Mesenteric fat pad (tissue), 1 donor: ENCODE measurements around the gene UBE2S. TPM values are rescaled to one million over a fixed set of nuclear protein-coding genes. Genes with fewer than 3 reads are reported as not detected.
"Not testable (repeated sequence)": the region's sequence is repeated elsewhere in the genome, so short reads cannot be mapped to it uniquely, and the experiment has no call there.

Experiments used
- DNase-seq: peaks from one replicate; pipeline ENCODE4 v3.0.0-alpha.2; 2020; ENCODE audit warnings: low spot score
- total RNA-seq: library from RNA; stranded (reverse); fragmentation: NEBNext Ultra II Directional; extraction: Animal tissue kit (Norgen Biotek cat#: 25700); gene quantifications from one replicate; pipeline ENCODE4 v1.2.1, GENCODE V29; 2021
- donor health status: DM: yes; HTN: yes; CAD: no.

UBE2S gene
- total RNA-seq, 1 donor from 2014 or later: 24.2 TPM

DNA sequence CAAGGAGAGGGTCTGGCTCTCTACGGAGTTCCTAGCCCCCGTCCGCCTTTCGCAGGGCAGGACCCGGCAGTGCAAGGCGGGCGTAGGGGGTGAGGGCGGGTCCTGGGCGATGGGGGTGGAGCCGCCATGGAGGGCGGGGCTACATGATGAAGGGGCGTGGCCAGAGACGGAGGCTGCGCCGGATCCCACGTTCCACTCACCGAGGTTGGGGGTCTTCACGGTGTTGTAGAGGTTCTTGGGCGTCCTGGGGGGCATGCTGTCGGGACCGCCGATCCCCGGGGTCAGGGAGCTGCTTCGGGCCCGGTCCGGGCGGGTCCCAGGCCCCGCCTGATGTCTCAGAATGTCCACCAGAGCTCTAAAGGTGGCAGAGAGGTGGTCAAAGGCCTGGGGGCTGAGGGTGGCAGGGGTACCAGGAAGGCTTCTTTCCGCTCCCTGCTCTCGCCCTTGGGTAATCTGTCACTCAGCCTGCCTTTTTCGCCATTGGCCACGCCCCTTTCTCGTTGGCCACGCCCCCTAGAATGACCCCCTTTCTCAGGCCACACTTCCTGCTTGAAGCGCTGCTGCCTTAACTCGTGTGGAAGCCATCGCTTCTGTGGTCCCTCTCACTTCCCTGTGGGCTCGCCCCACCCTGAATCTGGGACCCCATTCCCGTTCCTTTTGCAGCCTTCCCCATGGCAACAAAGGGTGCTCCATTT lies 33.0 kb upstream of the UBE2S start:
- DNase-seq: no peak

DNA sequence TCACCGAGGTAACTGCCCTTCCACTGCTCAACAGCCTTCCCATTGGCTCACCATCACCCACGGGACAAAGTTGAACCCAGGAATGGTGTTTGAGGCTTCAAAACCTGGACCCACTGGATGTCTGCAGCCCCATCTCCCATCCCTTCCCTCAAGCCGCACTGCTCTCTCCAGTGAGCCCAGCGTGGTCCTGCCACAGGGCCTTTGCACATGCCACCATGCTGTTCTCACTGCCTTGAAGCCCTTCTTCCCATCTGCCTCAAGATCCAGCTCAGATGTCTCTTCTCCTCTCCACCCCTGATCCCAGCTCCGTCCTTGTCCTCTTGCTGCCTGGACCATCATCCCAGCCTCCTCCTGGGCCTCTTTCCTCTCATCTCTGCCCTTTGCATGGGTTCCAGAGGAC lies 31.5 kb upstream of the UBE2S start:
- DNase-seq: no peak

DNA sequence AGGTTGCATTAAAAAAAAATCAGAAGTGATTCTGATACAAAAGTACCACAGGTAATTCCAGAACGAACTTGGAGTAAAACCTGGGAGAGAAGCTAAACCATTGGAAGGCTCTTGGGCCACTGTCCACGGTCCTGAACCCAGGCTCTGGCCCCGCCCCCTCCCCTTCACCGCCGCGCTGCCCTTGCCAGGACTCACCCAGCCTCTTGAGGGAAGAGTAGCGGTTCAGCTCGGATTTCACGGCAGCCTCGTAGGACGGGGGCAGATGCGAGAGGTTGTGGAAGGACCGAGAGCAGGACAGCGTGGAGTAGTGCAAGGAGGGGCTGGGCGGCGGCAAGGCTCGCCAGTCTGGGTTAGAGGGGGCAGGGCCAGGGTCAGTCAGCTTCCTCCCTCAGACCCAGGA lies 29.8 kb upstream of the UBE2S start:
- no peak for DNase-seq

DNA sequence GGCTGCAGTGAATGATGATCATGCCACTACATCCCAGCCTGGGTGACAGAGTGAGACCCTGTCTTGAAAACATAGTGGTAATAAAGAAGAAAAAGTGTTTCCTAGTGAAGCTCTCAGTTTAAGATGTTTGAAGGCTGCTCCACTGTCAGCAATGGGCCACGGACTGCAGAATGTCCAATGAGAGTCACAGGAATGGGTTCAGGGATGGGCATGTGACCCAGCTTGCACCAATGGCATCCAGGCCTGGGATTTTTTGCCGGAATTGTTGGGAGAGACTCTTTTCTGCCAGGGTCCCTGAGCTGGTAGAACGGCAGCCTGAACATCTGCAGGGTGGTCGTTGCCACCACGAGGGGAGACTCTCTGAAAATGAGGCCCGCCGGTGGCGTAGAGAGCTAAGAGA lies 29.3 kb upstream of the UBE2S start:
- no peak for DNase-seq

DNA sequence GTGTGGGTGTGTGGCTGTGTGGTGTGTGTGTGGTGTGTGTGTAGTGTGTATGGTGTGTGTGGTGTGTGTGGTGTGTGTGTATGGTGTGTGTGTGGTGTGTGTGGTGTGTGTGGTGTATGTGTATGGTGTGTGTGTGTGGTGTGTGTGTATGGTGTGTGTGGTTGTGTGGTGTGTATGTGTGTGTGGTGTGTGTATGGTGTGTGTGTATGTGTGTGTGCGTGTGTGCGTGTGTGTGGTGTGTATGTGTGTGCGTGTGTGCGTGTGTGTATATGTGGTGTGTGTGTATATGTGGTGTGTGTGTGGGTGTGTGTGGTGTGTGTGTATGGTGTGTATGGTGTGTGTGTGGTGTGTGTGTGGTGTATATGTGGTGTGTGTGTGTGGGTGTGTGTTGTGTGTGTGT lies 27.4 kb upstream of the UBE2S start:
- no peak for DNase-seq

DNA sequence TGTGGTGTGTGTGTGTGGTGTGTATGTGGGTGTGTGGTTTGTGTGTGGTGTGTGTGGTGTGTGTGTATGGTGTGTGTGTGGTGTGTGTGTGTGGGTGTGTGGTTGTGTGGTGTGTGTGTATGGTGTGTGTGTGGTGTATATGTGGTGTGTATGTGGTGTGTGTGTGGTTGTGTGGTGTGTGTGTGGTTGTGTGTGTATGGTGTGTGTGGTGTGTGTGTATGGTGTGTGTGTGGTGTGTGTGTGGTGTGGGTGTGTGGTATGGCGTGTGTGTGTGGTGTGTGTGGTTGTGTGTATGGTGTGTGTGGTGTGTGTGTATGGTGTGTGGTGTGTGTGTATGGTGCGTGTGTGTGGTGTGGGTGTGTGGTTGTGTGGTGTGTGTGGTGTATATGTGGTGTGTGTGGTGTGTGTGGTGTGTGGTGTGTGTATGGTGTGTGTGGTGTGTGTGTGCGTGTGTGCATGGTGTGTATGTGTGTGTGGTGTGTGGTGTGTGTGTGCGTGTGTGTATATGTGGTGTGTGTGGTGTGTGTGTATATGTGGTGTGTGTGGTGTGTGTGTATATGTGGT lies 26.9 kb upstream of the UBE2S start:
- DNase-seq: no peak

DNA sequence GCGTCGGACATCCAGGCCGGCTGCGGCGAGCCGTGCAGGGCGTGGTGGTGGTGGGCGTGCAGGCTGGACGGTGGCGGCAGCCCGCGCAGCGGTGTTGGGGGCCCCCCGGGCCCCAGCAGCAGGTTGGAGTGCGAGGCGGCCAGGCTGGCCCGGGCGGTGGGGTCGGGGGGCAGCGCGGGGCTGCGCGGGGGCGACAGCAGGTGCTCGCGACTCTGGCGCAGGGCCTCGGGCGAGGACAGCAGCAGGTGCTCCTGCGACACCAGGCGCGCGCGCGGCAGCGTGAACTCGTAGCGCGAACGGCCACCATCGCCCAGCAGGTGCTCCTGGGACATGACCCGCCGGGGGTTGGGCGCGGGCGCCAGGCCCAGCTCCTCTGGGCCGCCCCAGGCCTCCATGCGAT lies 25.7 kb upstream of the UBE2S start:
- DNase-seq: no peak

DNA sequence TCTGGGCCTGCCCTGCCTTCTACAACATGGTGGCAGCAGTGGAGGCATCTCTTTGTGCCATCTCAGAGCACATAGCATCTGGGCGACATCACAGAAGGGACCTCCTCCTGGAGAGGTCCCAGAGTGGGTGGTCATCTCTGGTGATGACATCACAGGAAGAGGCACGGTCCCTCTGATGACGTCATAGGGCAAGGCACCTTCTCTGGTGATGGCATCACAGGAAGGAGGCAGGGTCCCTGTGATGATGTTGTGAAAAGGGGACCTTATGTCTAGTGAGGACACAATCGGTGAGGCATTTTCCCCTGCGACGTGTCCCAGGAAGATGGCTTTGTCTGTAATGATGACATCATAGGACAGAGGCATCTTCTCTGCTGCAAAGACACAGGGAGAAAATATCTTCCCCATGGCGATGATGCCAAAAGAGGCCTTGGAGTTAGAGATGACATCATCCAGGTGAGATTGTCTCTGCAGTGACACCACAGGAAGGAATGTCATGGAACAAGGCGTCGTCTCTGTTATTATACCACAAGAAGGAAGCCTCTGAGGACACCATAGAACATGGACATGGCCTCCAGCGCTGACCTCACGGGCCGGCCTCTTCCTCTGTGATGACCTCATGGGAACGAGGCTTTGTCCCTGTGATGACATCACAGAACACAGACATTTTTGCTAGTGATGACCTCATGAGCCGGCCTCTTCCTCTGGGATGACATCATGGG lies 24.8 kb upstream of the UBE2S start:
- no peak for DNase-seq

DNA sequence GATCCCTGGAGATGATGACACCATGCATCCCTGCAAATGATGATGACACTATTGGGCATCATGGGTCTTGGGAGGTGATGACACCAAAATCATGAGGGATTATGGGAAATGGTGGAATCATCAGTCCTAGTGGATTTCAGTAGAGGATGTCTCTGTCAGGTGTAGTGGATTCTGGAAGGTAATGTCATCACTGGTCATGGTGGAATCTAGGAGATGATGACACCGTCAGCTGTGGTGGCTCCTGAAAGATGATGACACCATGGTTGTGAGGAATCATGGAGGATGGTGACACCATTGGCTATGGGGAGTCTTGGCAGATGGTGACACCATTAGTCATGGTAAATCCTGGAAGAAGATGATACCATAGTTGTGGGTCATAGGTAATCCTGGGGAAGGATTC lies 23.6 kb upstream of the UBE2S start:
- no peak for DNase-seq

DNA sequence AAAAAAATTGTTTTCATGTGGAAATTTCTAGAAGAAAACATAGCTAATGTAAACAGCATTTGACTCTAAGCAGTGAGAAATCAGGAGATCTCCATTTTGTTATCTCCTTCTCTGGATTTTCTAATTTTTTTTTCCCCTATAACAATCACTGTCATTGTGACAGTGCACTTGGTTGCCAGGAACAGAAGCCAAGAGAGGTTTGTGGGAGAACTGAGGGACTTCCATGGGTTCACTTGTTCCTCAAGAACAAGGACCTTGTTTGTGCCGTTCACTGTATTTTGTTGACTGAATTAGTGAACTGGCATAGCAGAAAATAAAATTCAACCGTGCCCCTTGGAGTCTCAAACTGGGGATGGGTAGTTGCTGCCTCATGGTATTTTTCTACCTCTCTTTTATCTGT lies 18.5 kb upstream of the UBE2S start:
- DNase-seq: no peak

DNA sequence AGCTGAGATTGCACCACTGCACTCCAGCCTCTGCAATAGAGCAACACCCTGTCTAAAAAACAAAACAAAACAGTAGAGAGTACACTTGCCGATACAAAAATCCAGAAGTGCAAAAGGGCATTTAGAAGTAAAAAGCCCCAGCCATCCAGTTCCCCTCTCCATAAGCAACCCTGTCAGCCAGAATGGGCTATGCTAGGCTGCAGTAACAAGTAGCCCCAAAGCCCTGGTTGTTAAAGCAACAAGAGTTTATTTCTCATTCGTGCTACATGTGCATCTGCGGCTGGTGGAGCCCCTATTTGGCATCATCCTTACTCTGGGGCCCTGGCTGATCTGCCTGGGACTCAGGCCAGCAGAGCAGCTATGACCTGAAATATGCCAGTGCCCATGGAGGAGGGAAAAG lies 16.9 kb upstream of the UBE2S start:
- no peak for DNase-seq

DNA sequence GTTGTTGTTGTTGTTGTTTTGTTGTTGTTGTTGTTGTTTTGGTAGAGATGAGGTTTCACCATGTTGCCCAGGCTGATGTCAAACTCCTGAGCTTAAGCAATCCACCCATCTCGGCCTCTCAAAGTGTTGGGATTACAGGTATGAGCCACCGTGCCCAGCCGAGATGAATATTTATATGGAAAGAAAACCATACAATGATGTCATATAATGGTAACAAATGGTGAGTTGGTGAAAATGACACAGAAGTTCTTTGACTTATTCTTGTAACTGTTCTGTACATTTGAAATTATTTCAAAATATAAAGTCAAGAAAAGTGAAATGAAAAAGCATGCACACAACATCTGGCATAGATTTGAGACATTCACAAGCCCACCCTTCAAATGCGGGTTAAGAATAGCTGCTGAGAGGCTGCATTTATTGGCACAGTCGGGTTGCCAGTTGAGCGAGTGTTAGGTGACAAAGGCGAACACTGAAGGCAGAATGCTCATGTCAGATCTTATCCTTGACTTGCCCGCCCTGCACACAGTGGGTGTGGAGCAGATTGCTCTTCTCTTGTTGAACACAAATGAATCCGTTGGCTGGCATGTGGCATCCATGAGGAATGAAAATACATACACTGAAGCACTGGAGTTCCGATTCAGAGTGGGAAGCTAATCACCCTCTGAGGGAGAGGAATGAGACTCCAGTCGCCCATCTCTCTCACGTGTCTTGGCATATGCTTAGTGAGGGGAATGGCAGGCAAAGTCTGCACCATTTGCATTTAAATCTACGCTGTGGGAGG lies 15.8 kb upstream of the UBE2S start:
- DNase-seq: no peak

DNA sequence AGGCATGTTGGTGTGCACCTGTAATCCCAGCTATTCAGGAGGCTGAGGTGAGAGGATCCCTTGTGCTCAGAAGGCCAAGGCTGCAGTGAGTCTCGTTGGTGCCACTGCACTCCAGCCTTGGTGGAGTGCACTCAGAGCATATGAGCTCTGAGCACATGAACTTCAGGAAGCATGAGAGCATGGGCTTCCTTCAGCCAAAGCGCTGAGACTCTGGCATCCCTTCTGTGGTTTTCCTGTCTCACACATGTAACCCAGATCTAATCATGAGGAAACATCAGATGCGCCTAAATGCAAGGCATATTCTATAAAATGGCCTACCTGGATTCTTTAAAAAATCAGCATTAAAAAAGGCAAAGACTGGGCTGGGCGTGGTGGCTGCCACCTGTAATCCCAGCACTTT lies 13.7 kb upstream of the UBE2S start:
- DNase-seq: not testable (repeated sequence)

DNA sequence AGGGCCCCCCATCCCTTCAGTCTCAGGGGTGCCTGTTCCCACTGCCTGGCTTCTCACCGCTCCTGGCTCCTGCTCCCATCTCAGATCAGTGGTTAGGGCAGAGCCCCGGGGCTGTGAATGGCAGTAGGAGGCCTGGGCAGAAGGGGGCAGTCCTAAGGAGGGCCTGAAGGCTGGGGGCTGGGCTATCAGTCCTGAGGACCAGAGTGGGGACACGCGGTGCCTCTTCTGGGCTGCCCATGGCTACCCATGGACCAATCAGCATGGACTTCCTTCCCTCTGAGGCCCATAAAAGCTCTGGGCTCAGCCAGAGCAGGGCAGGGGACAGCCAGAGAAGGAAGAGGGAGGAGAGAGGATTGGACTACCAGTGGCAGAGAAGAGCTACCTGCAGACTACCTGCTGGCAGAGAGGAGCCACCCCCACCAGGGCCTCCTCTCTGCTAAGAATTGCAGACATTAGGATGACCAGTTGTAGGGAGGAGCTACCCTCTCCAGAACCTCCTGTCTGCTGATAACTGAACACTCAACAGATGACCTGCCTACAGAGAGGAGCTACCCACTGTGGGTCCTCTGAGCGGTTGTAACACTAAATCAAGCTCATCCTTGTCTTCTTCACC lies 12.1 kb upstream of the UBE2S start:
- DNase-seq: no peak

DNA sequence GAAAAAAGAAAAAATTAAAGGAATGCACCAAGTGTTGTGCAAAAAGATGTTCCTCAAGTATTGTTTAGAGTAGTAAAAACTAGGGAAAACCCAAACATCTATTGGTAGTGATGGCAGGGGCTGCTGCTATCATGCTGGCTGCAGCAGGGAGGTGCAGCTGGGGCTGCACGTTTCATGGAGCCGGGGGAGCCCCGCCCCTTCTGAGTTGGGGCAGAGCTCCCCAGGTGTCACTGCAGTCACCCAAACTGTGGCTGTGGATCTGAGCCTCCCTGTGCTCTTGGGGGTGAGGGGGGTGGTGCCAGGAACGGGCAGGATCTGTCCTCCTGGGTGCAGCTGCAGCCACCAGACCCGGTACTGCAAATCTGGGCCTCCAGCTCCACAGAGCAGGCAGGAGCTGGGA lies 11.5 kb upstream of the UBE2S start:
- no peak for DNase-seq

DNA sequence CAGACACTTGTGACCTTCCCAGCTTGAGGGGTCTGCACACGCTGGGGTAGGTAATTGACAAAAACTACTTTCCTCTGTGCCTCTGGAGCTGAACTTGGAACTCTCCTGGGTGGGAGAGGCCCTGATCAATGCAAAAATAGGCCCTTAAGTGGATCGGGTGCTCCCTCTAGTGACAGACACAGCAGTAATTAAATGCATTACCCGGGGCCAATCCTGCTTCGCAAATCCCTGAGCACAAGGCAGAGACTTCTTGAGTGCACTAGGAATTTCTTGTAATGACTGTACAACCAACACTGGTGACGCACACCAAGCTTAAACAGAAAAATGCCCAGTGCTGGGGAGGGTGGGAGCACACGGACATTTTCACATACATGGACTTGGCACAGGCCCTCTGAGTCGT lies 10.6 kb upstream of the UBE2S start:
- DNase-seq: no peak

DNA sequence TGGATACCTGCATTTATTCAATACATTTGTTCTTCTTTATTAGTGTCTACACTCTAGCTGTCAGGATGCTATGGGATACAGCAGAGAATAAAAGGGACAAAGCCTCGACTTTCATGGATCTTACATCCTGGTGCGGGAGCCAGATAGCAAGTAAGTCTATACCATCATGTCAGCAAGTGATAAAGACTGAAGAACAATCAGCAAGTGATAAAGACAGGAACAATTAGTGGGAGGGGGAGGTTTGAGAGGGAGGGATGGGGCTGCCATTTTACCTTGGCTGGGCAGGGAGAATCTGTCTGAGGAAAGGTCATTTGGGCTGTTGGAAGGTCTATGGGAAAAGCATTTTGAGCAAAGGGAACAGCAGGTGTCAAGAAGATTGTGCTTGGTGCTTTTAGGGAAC lies 2.6 kb upstream of the UBE2S start:
- no peak for DNase-seq

DNA sequence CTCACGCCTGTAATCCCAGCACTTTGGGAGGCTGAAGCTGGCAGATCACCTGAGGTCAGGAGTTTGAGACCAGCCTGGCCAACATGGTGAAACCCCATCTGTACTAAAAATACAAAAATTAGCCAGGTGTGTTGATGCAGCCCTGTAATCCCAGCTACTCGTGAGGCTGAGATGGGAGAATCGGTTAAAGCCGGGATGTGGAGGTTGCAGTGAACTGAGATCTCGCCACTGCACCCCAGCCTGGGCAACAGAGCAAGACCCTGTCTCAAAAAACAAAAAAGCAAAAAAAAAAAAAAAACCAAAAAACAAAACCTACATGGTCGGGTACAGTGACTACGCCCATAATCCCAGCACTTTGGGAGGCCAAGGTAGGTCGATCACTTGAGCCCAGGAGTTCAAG lies 1.6 kb upstream of the UBE2S start:
- not testable (repeated sequence) for DNase-seq

DNA sequence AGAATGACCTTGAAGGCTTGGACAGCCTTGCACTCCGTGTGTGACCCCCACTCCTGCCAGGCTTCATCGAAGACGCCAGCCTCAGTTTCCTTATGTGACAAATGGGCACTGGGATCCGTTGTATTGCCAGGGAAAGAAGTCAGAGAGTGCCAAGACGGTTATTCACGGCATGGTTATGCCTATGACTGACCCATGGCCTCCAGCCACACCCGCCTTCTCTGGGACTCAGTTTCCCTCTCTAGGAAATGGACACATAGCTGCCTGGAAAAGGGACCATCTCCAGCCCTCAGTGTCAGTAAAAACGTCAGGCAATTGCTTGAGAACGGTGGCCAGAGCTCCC lies 915 bp upstream of the UBE2S start:
- DNase-seq: no peak

DNA sequence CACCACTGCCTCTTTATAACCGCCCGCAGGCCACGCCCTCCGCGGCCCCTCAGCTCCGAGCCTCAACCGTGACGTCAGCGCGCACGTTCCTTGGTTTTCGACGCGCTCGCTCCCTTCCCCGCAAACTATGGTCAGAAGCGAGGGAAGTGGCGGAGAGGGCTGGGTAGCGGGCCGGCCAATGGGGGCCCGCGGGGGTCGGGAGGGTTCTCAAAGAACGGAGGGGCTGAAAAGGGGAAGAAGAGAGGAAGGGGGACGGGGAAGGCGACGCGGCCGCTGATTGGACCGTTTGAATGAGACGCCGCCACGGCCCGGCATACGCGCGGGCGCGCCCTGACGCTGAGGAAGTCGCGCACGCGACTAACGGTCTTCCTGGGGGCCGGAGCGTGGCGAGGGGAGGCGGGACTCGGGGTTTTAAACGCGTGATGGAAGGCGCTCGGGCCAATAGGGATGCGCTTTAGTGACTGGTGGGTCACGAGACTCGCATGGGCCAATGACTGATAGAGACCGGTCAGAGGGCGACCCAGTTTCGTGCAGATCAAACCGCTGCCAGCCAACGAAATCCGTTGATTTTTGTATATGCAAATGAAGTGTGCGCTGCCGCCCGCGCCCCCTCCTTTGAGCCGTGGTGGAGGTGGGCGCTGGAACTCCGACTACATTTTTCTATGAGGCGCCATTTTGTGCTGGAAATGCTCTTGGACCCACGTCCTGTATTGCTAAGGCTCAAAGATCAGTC lies 378 bp upstream of the UBE2S start:
- peak; percentile 99 for DNase-seq
